ENCODE measurements around the gene TM9SF1.

Gene TM9SF1

DNA sequence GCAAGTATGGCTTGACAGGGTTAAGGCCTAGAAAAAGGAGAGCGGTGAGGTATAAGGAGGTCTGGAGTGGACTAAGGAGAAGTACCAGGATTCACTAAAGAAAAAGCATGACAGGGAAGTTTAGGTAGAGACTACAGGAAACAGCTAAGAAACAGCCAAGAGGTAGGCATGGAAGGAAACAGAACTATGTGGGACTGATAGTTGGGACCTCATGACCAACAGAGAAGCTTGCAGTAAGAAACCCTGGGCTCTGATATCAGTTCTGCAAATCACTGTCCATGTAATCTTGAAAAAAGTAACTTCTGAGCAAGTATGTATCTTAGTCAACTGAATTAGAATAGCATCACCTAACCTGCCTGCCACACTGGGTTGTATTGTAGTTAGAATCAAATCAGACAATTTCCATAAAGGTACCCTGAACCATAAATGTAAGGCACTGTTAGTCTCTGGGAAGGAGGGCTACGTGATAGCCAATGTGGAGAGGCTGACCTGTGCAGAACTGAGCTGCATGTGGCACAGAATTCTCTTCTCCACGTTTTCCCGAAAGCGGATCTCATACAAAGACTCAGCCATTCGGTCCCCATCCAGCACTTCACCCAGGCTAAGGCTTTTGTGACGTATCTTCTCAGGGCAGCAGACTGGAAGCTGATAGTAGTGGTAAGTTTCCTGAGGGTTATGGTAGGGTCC, 912 bp downstream of the TM9SF1 start:
- H3K9me3 ChIP-seq (ENCODE audit: insufficient read depth, low read length, severe bottlenecking): no peaks in the 10 kb centered on the region
- no peak for ATAC-seq (ENCODE audit: insufficient read depth, low read depth)
- TF ChIP-seq CTCF (IDR thresholded peaks at IDR 0.05; ENCODE audit: borderline replicate concordance, extremely low read depth, low read length, poor library complexity, severe bottlenecking) (no peak), EZH2 (IDR thresholded peaks at IDR 0.05; ENCODE audit: borderline replicate concordance, low read depth, low read length, severe bottlenecking) (no peak)
- H3K36me3 ChIP-seq (ENCODE audit: insufficient read depth, low read length): peaks cover 26% of the 10 kb centered on the region
- peak overlapping the region; percentile 92 for H3K27ac ChIP-seq (ENCODE audit: low read length)
- peaks cover 55% of the 10 kb centered on the region for H3K4me1 ChIP-seq (ENCODE audit: insufficient read depth, low read length)
- H3K9ac ChIP-seq (ENCODE audit: low read depth, low read length): peak overlapping the region; percentile 96
- peak overlapping the region; percentile 57 to 68; a peak in 3 of 4 replicates for H3K4me3 ChIP-seq (ENCODE audit: low read depth in 1 of 2, low read length in 2 of 2)
- no peak for DNase-seq
- H3K27me3 ChIP-seq (ENCODE audit: insufficient read depth, low read length, poor library complexity): no peaks in the 10 kb centered on the region
- peaks cover 48% of the 10 kb centered on the region for H3K79me2 ChIP-seq (ENCODE audit: insufficient read depth, low read length)
- H2AFZ ChIP-seq (ENCODE audit: low read depth, low read length): peak overlapping the region; percentile 96
- H4K20me1 ChIP-seq (ENCODE audit: insufficient read depth, low read length): no peaks in the 10 kb centered on the region
- peak overlapping the region; percentile 69 for H3K4me2 ChIP-seq (ENCODE audit: insufficient read depth, low read length)

- Histone ChIP-seq H3K4me2 (ENCODE audit: insufficient read depth, low read length) (peak overlapping the region; percentile 16; the same call in 1 of the 2 replicates), H3K9ac (ENCODE audit: low read depth, low read length) (no peak overlapping the region), H3K36me3 (ENCODE audit: insufficient read depth, low read length) (peaks cover 26% of the 10 kb centered on the region), H3K9me3 (ENCODE audit: insufficient read depth, low read length, severe bottlenecking) (no peaks in the 10 kb centered on the region), H3K4me1 (ENCODE audit: insufficient read depth, low read length) (peaks cover 66% of the 10 kb centered on the region), H3K79me2 (ENCODE audit: insufficient read depth, low read length) (peaks cover 52% of the 10 kb centered on the region), H2AFZ (ENCODE audit: low read depth, low read length) (no peak overlapping the region), H4K20me1 (ENCODE audit: insufficient read depth, low read length) (no peaks in the 10 kb centered on the region), H3K27me3 (ENCODE audit: insufficient read depth, low read length, poor library complexity) (no peaks in the 10 kb centered on the region), H3K4me3 (ENCODE audit: low read depth in 1 of 2, low read length in 2 of 2) (no peak overlapping the region), H3K27ac (ENCODE audit: low read length) (no peak overlapping the region)
- DNase-seq: no peak
- ATAC-seq (ENCODE audit: insufficient read depth, low read depth): no peak
- TF ChIP-seq EZH2 (IDR thresholded peaks at IDR 0.05; ENCODE audit: borderline replicate concordance, low read depth, low read length, severe bottlenecking): no peak
- TF ChIP-seq CTCF (IDR thresholded peaks at IDR 0.05; ENCODE audit: borderline replicate concordance, extremely low read depth, low read length, poor library complexity, severe bottlenecking): no peak
Measured at GRCh38 chr14:24192933-24193332, 2.3 kb downstream of the TM9SF1 start.

- Histone ChIP-seq H3K4me1 (ENCODE audit: insufficient read depth, low read length) (peaks cover 66% of the 10 kb centered on the region), H3K36me3 (ENCODE audit: insufficient read depth, low read length) (peaks cover 44% of the 10 kb centered on the region), H3K4me2 (ENCODE audit: insufficient read depth, low read length) (no peak overlapping the region), H3K9ac (ENCODE audit: low read depth, low read length) (no peak overlapping the region), H2AFZ (ENCODE audit: low read depth, low read length) (no peak overlapping the region), H4K20me1 (ENCODE audit: insufficient read depth, low read length) (peaks cover 9% of the 10 kb centered on the region; the same call in 1 of the 2 replicates), H3K9me3 (ENCODE audit: insufficient read depth, low read length, severe bottlenecking) (no peaks in the 10 kb centered on the region), H3K4me3 (ENCODE audit: low read depth in 1 of 2, low read length in 2 of 2) (no peak overlapping the region), H3K27me3 (ENCODE audit: insufficient read depth, low read length, poor library complexity) (no peaks in the 10 kb centered on the region), H3K27ac (ENCODE audit: low read length) (no peak overlapping the region), H3K79me2 (ENCODE audit: insufficient read depth, low read length) (peaks cover 51% of the 10 kb centered on the region)
- ATAC-seq (ENCODE audit: insufficient read depth, low read depth) (no peak), DNase-seq (no peak)
- TF ChIP-seq CTCF (IDR thresholded peaks at IDR 0.05; ENCODE audit: borderline replicate concordance, extremely low read depth, low read length, poor library complexity, severe bottlenecking) (no peak), EZH2 (IDR thresholded peaks at IDR 0.05; ENCODE audit: borderline replicate concordance, low read depth, low read length, severe bottlenecking) (no peak)
Measured at GRCh38 chr14:24190416-24190815, 4.8 kb downstream of the TM9SF1 start.
